Measurements from ENCODE around the gene SRGAP1.

DNA sequence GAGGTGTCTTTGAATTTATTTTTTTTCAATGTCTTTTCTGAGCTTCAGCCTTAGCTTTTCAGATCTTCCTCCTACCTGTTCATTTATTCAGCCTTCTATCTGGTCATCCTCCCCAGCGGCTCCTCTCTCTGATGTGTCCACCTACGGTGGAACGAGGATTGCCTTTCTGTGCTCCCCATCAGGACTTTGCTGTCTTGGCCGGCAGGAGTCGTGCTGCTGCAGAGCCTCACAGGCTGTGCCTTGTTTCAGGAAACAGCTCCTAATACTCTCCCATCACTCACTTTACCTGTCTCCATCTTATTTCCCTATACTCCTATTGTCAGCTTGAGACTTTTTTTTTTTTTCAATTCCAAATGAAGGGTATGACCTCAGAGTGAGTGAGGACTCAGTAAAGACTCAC, 300.7 kb downstream of the SRGAP1 start:
- TF ChIP-seq, protein P1, sequence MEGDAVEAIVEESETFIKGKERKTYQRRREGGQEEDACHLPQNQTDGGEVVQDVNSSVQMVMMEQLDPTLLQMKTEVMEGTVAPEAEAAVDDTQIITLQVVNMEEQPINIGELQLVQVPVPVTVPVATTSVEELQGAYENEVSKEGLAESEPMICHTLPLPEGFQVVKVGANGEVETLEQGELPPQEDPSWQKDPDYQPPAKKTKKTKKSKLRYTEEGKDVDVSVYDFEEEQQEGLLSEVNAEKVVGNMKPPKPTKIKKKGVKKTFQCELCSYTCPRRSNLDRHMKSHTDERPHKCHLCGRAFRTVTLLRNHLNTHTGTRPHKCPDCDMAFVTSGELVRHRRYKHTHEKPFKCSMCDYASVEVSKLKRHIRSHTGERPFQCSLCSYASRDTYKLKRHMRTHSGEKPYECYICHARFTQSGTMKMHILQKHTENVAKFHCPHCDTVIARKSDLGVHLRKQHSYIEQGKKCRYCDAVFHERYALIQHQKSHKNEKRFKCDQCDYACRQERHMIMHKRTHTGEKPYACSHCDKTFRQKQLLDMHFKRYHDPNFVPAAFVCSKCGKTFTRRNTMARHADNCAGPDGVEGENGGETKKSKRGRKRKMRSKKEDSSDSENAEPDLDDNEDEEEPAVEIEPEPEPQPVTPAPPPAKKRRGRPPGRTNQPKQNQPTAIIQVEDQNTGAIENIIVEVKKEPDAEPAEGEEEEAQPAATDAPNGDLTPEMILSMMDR (IDR thresholded peaks at IDR 0.05; ENCODE audit: poor library complexity), result no peak
- TF ChIP-seq EZH2 (IDR thresholded peaks at IDR 0.05; ENCODE audit: borderline replicate concordance), result no peak
